B cell (primary cell): ENCODE measurements around the gene JPH2. TPM values are rescaled to one million over a fixed set of nuclear protein-coding genes. Genes with fewer than 3 reads are reported as not detected.

Source experiments
- ATAC-seq: fragments of 200-7000 bp; cut with Tn5 transposase; one replicate; pipeline ENCODE4 v1.10.0; 2021; ENCODE audit warnings: low read depth, mild to moderate bottlenecking, moderate number of reproducible peaks, moderate library complexity
- CTCF ChIA-PET: fragments of 350-600 bp; sonication (Branson Sonifier 250); formaldehyde crosslinking; loops from one replicate; lab custom pipeline; 2021; ENCODE audit warnings: antibody characterized with exemption, inconsistent platforms; lab: Charles Lee
- POLR2A ChIA-PET: fragments of 350-600 bp; sonication (Branson Sonifier 250); formaldehyde crosslinking; loops from one replicate; lab custom pipeline; 2021; ENCODE audit warnings: antibody characterized with exemption; lab: Charles Lee
- DNase-seq: peaks from one replicate; pipeline ENCODE4 v3.0.0; 2013
- H2AFZ ChIP-seq: 2 replicates; pipeline ENCODE4 v1.6.1; 2012; ENCODE audit warnings: mild to moderate bottlenecking, low read depth, low read length; ENCODE audit not compliant: insufficient read depth, poor library complexity, severe bottlenecking
- H3K27ac ChIP-seq, 2 donors: 1 replicate in 1 of 2; 2 replicates in 1 of 2; pipeline ENCODE4 v1.5.1; 2012 to 2013; ENCODE audit warnings: low read length in 2 of 2, mild to moderate bottlenecking in 2 of 2, moderate library complexity in 1 of 2
- H3K27me3 ChIP-seq, 4 experiments: fragments of 200-600 bp in 1 of 4; sonication (generic) in 1 of 4; replicated peaks in 1 of 4; 1 replicate in 2 of 4; 2 replicates in 2 of 4; pipeline versions ENCODE4 v1.6.1 to v1.7.0; 2013 to 2016; ENCODE audit warnings: low read length in 3 of 4, mild to moderate bottlenecking in 2 of 4, mixed read lengths in 1 of 4, moderate library complexity in 1 of 4; ENCODE audit not compliant: insufficient read depth in 4 of 4, control insufficient read depth in 3 of 4; ENCODE audit errors: control extremely low read depth in 1 of 4
- H3K36me3 ChIP-seq, 2 experiments: replicated peaks in 1 of 2; 1 replicate in 1 of 2; 2 replicates in 1 of 2; pipeline versions ENCODE4 v1.6.1 to v1.7.1; 2013; ENCODE audit warnings: low read length in 1 of 2; ENCODE audit not compliant: insufficient read depth in 2 of 2, control insufficient read depth in 1 of 2; ENCODE audit errors: control extremely low read depth in 1 of 2, extremely low read depth in 1 of 2
- H3K4me1 ChIP-seq, 2 donors: fragments of 200-600 bp in 1 of 2; sonication (generic) in 1 of 2; 1 replicate in 1 of 2; 2 replicates in 1 of 2; pipeline versions ENCODE4 v1.5.1 to v1.6.1; 2013 to 2017; ENCODE audit warnings: low read length in 2 of 2; ENCODE audit not compliant: control insufficient read depth in 2 of 2, insufficient read depth in 2 of 2
- H3K4me2 ChIP-seq: replicated peaks from 2 replicates; pipeline ENCODE3; 2012; ENCODE audit warnings: mild to moderate bottlenecking, low read depth, low read length; ENCODE audit not compliant: poor library complexity, severe bottlenecking
- H3K4me3 ChIP-seq, 5 experiments: fragments of 200-600 bp in 1 of 5; sonication (generic) in 1 of 5; 1 replicate in 3 of 5; 2 replicates in 2 of 5; pipeline versions ENCODE4 v1.5.1 to v1.7.0; 2011 to 2016; ENCODE audit warnings: low read length in 4 of 5, mild to moderate bottlenecking in 4 of 5, low read depth in 2 of 5, control low read depth in 1 of 5, moderate library complexity in 1 of 5; ENCODE audit not compliant: insufficient read depth in 1 of 5; ENCODE audit errors: control extremely low read depth in 1 of 5, extremely low read depth in 1 of 5
- H3K79me2 ChIP-seq: fragments of 200-600 bp; sonication (generic); one replicate; pipeline ENCODE4 v1.6.0; 2016; ENCODE audit warnings: low read length; ENCODE audit not compliant: control insufficient read depth, insufficient read depth
- H3K9ac ChIP-seq: fragments of 200-600 bp; sonication (generic); 2 replicates; pipeline ENCODE4 v1.6.1; 2017; ENCODE audit warnings: mild to moderate bottlenecking, low read length, moderate library complexity
- H3K9me3 ChIP-seq, 3 donors: one replicate each; pipeline versions ENCODE4 v1.6.1 to v1.7.1; 2013; ENCODE audit warnings: low read length in 2 of 3; ENCODE audit not compliant: control insufficient read depth in 2 of 3, insufficient read depth in 1 of 3; ENCODE audit errors: control extremely low read depth in 1 of 3
- H4K20me1 ChIP-seq: 2 replicates; pipeline ENCODE4 v1.6.0; 2012; ENCODE audit warnings: mild to moderate bottlenecking, low read length; ENCODE audit not compliant: insufficient read depth, control insufficient read depth, poor library complexity, severe bottlenecking
- H3K27ac Mint-ChIP-seq: one replicate; pipeline ENCODE4 v1.8.0; 2021; ENCODE audit warnings: mixed read lengths
- H3K27me3 Mint-ChIP-seq: one replicate; pipeline ENCODE4 v1.8.0; 2021; ENCODE audit warnings: mixed read lengths
- H3K4me1 Mint-ChIP-seq: one replicate; pipeline ENCODE4 v1.8.0; 2021; ENCODE audit warnings: mixed read lengths
- H3K4me3 Mint-ChIP-seq: one replicate; pipeline ENCODE4 v1.8.0; 2021; ENCODE audit warnings: mixed read lengths
- H3K9me3 Mint-ChIP-seq: one replicate; pipeline ENCODE4 v1.8.0; 2022; ENCODE audit warnings: mixed read lengths; ENCODE audit not compliant: insufficient read depth
- EZH2 ChIP-seq: IDR thresholded peaks from 2 replicates; pipeline ENCODE4 v1.6.1; 2012; ENCODE audit warnings: borderline replicate concordance, low read depth, mild to moderate bottlenecking, moderate library complexity, low read length; ENCODE audit not compliant: insufficient read depth, poor library complexity, severe bottlenecking
- WGBS: methylation state at CpG from one replicate; pipeline ENCODE4 v1.1.5; 2013; ENCODE audit warnings: missing lambda C conversion rate; ENCODE audit not compliant: insufficient coverage; 5-methylcytosine and 5-hydroxymethylcytosine counted together
- intact Hi-C: fragments of 100-400 bp; cut with micrococcal nuclease; formaldehyde crosslinking; loops from one replicate; pipeline ENCODE4 v1.10.0; 2022
- polyA plus RNA-seq: library from polyadenylated mRNA; depleted of rRNA; stranded (reverse); fragments of >200 nt; gene quantifications from 2 replicates; pipeline ENCODE4 v1.2.3, GENCODE V29; 2012
- total RNA-seq, 2 donors: library from RNA; stranded (reverse); fragments of 120-200 nt in 1 of 2; gene quantifications; 1 replicate in 1 of 2; 2 replicates in 1 of 2; pipeline versions ENCODE4 v1.2.3 to v1.2.4, GENCODE V29; 2013 to 2022
- TF ChIP-seq, protein P1 (sequence below): fragments of 200-600 bp; IDR thresholded peaks from one replicate; pipeline ENCODE4 v1.8.0; 2022; ENCODE audit warnings: antibody characterized with exemption, mild to moderate bottlenecking

JPH2 gene
- total and polyA plus RNA-seq, 2 donors (not counting 1 experiment from before 2014, with no cell fraction given), result 0.10 TPM; not detected in 1

GRCh38 chr20:44228465-44229258 lies 41.7 kb upstream of the JPH2 start:
- H3K27me3 ChIP-seq, result no peaks in the 10 kb centered on the region
- H3K9me3 ChIP-seq, result no peaks in the 10 kb centered on the region
- no peak overlapping the region for H3K27ac ChIP-seq
- no peak overlapping the region for H3K4me3 ChIP-seq
- H3K4me1 ChIP-seq, result no peaks in the 10 kb centered on the region
- WGBS, result 85% methylated on average over 11 of the region's 17 CpGs
- ATAC-seq, result no peak
- H3K27ac Mint-ChIP-seq, result no peak overlapping the region
- CTCF ChIA-PET, result interaction anchor here (0.8 to 1.6 kb wide), 3 partner anchors 11 to 83 kb away, joined by 3 to 8 read pairs (median 3); partner anchors contain the start of gene FITM2
- intact Hi-C loops, result no loop called here
- TF ChIP-seq EZH2, result no peak
- TF ChIP-seq, protein P1, sequence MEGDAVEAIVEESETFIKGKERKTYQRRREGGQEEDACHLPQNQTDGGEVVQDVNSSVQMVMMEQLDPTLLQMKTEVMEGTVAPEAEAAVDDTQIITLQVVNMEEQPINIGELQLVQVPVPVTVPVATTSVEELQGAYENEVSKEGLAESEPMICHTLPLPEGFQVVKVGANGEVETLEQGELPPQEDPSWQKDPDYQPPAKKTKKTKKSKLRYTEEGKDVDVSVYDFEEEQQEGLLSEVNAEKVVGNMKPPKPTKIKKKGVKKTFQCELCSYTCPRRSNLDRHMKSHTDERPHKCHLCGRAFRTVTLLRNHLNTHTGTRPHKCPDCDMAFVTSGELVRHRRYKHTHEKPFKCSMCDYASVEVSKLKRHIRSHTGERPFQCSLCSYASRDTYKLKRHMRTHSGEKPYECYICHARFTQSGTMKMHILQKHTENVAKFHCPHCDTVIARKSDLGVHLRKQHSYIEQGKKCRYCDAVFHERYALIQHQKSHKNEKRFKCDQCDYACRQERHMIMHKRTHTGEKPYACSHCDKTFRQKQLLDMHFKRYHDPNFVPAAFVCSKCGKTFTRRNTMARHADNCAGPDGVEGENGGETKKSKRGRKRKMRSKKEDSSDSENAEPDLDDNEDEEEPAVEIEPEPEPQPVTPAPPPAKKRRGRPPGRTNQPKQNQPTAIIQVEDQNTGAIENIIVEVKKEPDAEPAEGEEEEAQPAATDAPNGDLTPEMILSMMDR, result no peak
- H3K9ac ChIP-seq, result no peak overlapping the region
- no peaks in the 10 kb centered on the region for H3K36me3 ChIP-seq
- H2AFZ ChIP-seq, result no peak overlapping the region
- no peaks in the 10 kb centered on the region for H4K20me1 ChIP-seq
- H3K4me3 Mint-ChIP-seq, result no peak overlapping the region
- no peak for DNase-seq
- POLR2A ChIA-PET, result no interaction called here
- H3K4me1 Mint-ChIP-seq, result no peaks in the 10 kb centered on the region
- no peaks in the 10 kb centered on the region for H3K9me3 Mint-ChIP-seq
- no peaks in the 10 kb centered on the region for H3K79me2 ChIP-seq
- peaks cover 3% of the 10 kb centered on the region for H3K27me3 Mint-ChIP-seq
- H3K4me2 ChIP-seq, result no peak overlapping the region

GRCh38 chr20:44224637-44225036 lies 37.6 kb upstream of the JPH2 start:
- no peak for TF ChIP-seq EZH2
- TF ChIP-seq, protein P1, result no peak
- Histone ChIP-seq H3K9me3 (no peaks in the 10 kb centered on the region), H3K79me2 (no peaks in the 10 kb centered on the region), H3K4me1 (no peaks in the 10 kb centered on the region), H3K4me3 (no peak overlapping the region), H4K20me1 (no peaks in the 10 kb centered on the region), H3K9ac (no peak overlapping the region), H3K4me2 (no peak overlapping the region), H3K27ac (no peak overlapping the region), H2AFZ (no peak overlapping the region), H3K27me3 (no peaks in the 10 kb centered on the region), H3K36me3 (peaks cover 0 to 4% of the 10 kb centered on the region in 2 experiments)
- ChIA-PET CTCF (interaction anchor here (0.9 to 3.5 kb wide), 3 partner anchors 9 to 87 kb away, joined by 3 to 16 read pairs (median 7); partner anchors contain the start of gene FITM2), POLR2A (no interaction called here)
- 92% methylated on average over 5 of the region's 5 CpGs for WGBS
- Mint-ChIP-seq H3K4me1 (peaks cover 1% of the 10 kb centered on the region), H3K9me3 (no peaks in the 10 kb centered on the region), H3K4me3 (no peak overlapping the region), H3K27ac (no peak overlapping the region), H3K27me3 (no peaks in the 10 kb centered on the region)
- ATAC-seq, result no peak
- no peak for DNase-seq
- intact Hi-C loops, result no loop called here
